Measurements from ENCODE around the gene MTFP1. TPM values are rescaled to one million over a fixed set of nuclear protein-coding genes. Genes with fewer than 3 reads are reported as not detected.
"Not testable (repeated sequence)": the region's sequence is repeated elsewhere in the genome, so short reads cannot be mapped to it uniquely, and the experiment has no call there.

MTFP1 gene
- total RNA-seq, 1 experiment from 2014 or later: 46.2 TPM

GRCh38 chr22:30459181-30460052, 33.8 kb downstream of the MTFP1 start:
- DNase-seq (ENCODE audit: low read depth in 1 of 2, low spot score in 2 of 2): no peak
- Histone ChIP-seq H3K27ac (no peak overlapping the region), H3K27me3 (replicated peaks) (no peaks in the 10 kb centered on the region), H3K36me3 (no peaks in the 10 kb centered on the region), H3K9me3 (replicated peaks) (no peaks in the 10 kb centered on the region), H3K4me1 (replicated peaks) (no peaks in the 10 kb centered on the region), H3K4me3 (no peak overlapping the region)

GRCh38 chr22:30460147-30460546, 34.6 kb downstream of the MTFP1 start:
- no peak for DNase-seq (ENCODE audit: low read depth in 1 of 2, low spot score in 2 of 2)
- H3K4me1 ChIP-seq (replicated peaks): no peaks in the 10 kb centered on the region
- H3K4me3 ChIP-seq: no peak overlapping the region
- no peaks in the 10 kb centered on the region; the same call in 1 of the 2 replicates for H3K9me3 ChIP-seq (replicated peaks)
- H3K27me3 ChIP-seq (replicated peaks): no peaks in the 10 kb centered on the region; the same call in 1 of the 2 replicates
- H3K27ac ChIP-seq: no peak overlapping the region
- H3K36me3 ChIP-seq: no peaks in the 10 kb centered on the region

DNA sequence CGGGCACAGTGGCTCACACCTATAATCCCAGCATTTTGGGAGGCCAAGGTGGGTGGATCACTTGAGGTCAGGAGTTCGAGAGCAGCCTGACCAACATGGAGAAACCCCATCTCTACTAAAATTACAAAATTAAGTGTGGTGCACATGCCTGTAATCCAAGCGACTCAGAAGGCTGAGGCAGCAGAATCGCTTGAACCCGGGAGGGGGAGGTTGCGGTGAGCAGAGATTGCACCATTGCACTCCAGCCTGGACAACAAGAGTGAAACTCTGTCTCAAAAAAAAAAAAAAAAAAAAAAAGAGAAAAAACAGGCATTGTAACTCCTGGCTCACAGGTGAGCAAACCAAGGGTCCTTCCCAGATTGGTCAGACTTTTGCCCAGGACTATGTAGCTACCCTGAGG, 35.0 kb downstream of the MTFP1 start:
- H3K27me3 ChIP-seq (replicated peaks); H3K27ac ChIP-seq; H3K4me3 ChIP-seq; DNase-seq (ENCODE audit: low read depth in 1 of 2, low spot score in 2 of 2); H3K36me3 ChIP-seq; H3K4me1 ChIP-seq (replicated peaks); H3K9me3 ChIP-seq (replicated peaks): not testable (repeated sequence)

DNA sequence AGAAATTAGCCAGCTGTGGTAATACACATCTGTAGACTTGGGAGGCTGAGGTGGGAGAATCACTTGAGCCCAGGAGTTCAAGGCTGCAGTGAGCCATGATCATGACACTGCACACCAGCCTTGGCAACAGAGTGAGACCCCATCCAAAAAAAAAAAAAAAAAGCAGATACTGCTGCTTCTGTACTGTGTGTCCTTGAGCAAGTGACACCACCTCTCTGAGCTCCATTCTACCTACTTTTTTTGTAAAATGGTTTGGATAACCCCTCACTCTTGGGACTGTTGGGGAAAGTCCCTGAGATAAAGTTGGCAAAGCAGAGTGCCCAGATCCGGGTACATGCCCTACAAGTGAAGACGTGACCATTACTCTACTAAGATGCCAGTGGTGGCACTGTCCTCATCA, 43.6 kb downstream of the MTFP1 start:
- Histone ChIP-seq H3K27me3 (replicated peaks) (peaks cover 7% of the 10 kb centered on the region; the same call in 1 of the 2 replicates), H3K36me3 (no peaks in the 10 kb centered on the region), H3K4me3 (no peak overlapping the region), H3K27ac (no peak overlapping the region), H3K9me3 (replicated peaks) (no peaks in the 10 kb centered on the region; the same call in 1 of the 2 replicates), H3K4me1 (replicated peaks) (no peaks in the 10 kb centered on the region)
- DNase-seq (ENCODE audit: low read depth in 1 of 2, low spot score in 2 of 2): no peak

- peaks cover 13% of the 10 kb centered on the region; the same call in 1 of the 2 replicates for H3K27me3 ChIP-seq (replicated peaks)
- no peak overlapping the region for H3K27ac ChIP-seq
- no peak for DNase-seq (ENCODE audit: low read depth in 1 of 2, low spot score in 2 of 2)
- no peaks in the 10 kb centered on the region for H3K9me3 ChIP-seq (replicated peaks)
- H3K36me3 ChIP-seq: no peaks in the 10 kb centered on the region
- no peak overlapping the region for H3K4me3 ChIP-seq
- no peaks in the 10 kb centered on the region for H3K4me1 ChIP-seq (replicated peaks)
These were observed 45.1 kb downstream of the MTFP1 start for GRCh38 chr22:30470655-30471054.

- Histone ChIP-seq H3K4me3 (no peak within 1 kb of the TSS), H3K27ac (no peak within 1 kb of the TSS), H3K9me3 (replicated peaks) (no peaks in the 10 kb centered on the region), H3K36me3 (no peaks in the 10 kb centered on the region), H3K27me3 (replicated peaks) (peaks cover 16% of the 10 kb centered on the region), H3K4me1 (replicated peaks) (no peaks in the 10 kb centered on the region)
- DNase-seq (ENCODE audit: low read depth in 1 of 2, low spot score in 2 of 2): no peak
These were observed 46.2 kb downstream of the MTFP1 start, which contains the start of gene SEC14L3 for GRCh38 chr22:30471616-30472318. SEC14L3 (minus strand) TSS chr22:30472017; CDS start chr22:30471958, 59 bp downstream.

DNA sequence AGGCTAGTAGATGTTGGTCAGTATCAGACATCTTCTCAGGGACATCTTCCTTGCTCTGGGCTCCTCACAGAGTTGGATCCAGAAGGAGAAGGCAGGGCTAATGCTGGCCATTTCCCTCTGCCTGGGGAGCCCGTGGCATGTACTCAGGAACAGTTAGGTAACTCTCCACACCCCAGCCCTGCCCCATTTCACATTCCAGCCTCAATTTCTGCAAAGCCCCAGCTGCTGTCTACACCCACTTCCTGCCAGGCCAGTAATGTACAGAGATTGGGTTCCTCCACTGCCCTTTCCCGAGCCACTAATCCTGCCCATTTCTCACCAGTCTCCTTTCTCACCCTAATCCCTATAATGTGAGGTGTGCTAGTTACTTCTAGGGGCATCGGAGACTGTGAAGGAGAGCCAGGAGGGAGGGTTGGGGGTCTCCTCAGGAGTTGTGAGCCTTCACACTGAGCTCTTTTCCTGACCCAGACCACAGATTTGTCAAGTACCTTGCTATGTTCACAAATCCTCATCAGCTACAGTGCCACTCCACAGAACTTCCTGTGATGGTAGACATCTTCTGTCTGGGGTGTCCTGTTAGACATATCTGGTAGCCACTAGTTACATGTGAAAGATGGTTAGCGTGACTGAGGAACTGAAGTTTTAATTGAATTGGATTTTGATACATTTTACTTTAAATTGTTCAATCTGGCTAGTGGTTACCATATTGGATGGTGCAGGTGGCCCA, 47.6 kb downstream of the MTFP1 start:
- peaks cover 29% of the 10 kb centered on the region for H3K27me3 ChIP-seq (replicated peaks)
- no peak overlapping the region for H3K4me3 ChIP-seq
- no peak overlapping the region for H3K27ac ChIP-seq
- no peaks in the 10 kb centered on the region for H3K9me3 ChIP-seq (replicated peaks)
- H3K4me1 ChIP-seq (replicated peaks): no peaks in the 10 kb centered on the region
- no peaks in the 10 kb centered on the region for H3K36me3 ChIP-seq
- DNase-seq (ENCODE audit: low read depth in 1 of 2, low spot score in 2 of 2): no peak

GRCh38 chr22:30474121-30474520, 48.6 kb downstream of the MTFP1 start:
- Histone ChIP-seq H3K27me3 (replicated peaks) (peaks cover 29% of the 10 kb centered on the region), H3K36me3 (no peaks in the 10 kb centered on the region), H3K4me1 (replicated peaks) (no peaks in the 10 kb centered on the region), H3K9me3 (replicated peaks) (no peaks in the 10 kb centered on the region), H3K4me3 (no peak overlapping the region), H3K27ac (no peak overlapping the region)
- DNase-seq (ENCODE audit: low read depth in 1 of 2, low spot score in 2 of 2): no peak

- Histone ChIP-seq H3K4me1 (replicated peaks) (no peaks in the 10 kb centered on the region), H3K36me3 (no peaks in the 10 kb centered on the region), H3K4me3 (no peak overlapping the region), H3K9me3 (replicated peaks) (no peaks in the 10 kb centered on the region), H3K27ac (no peak overlapping the region), H3K27me3 (replicated peaks) (peaks cover 33% of the 10 kb centered on the region)
- DNase-seq (ENCODE audit: low read depth in 1 of 2, low spot score in 2 of 2): no peak
These were observed 49.3 kb downstream of the MTFP1 start for GRCh38 chr22:30474683-30475424.

Other genes with a start within 250 kb of the MTFP1 start
- 1.4 and 5.5 TPM in 2 replicates for gene LIF, start 179.0 kb upstream of the MTFP1 start, total RNA-seq (2014; rRNA removed; shearing (Covaris generic))
- gene OSM, start 158.9 kb upstream of the MTFP1 start, total RNA-seq (2014; rRNA removed; shearing (Covaris generic)): not detected in 2 replicates
- gene CASTOR1, start 136.3 kb upstream of the MTFP1 start, total RNA-seq (2014; rRNA removed; shearing (Covaris generic)): 9.1 and 10.8 TPM in 2 replicates
- gene TBC1D10A, start 98.8 kb upstream of the MTFP1 start, total RNA-seq (2014; rRNA removed; shearing (Covaris generic)): 17.4 and 18.1 TPM in 2 replicates
- 12.1 and 37.2 TPM in 2 replicates for gene SF3A1, start 68.9 kb upstream of the MTFP1 start, total RNA-seq (2014; rRNA removed; shearing (Covaris generic))
- 1.9 and 4.5 TPM in 2 replicates for gene CCDC157, start 68.8 kb upstream of the MTFP1 start, total RNA-seq (2014; rRNA removed; shearing (Covaris generic))
- gene RNF215, start 38.4 kb upstream of the MTFP1 start, total RNA-seq (2014; rRNA removed; shearing (Covaris generic)): 9.2 and 9.5 TPM in 2 replicates
- 3.4 and 16.2 TPM in 2 replicates for gene SEC14L2, start 28.8 kb upstream of the MTFP1 start, total RNA-seq (2014; rRNA removed; shearing (Covaris generic))
- gene SEC14L3, start 46.2 kb downstream of the MTFP1 start, total RNA-seq (2014; rRNA removed; shearing (Covaris generic)): not detected in 2 replicates
- gene SEC14L4, start 79.9 kb downstream of the MTFP1 start, total RNA-seq (2014; rRNA removed; shearing (Covaris generic)): not detected in 2 replicates
- not detected in 2 replicates for gene SEC14L6, start 121.0 kb downstream of the MTFP1 start, total RNA-seq (2014; rRNA removed; shearing (Covaris generic))
- not detected in 2 replicates for gene GAL3ST1, start 148.9 kb downstream of the MTFP1 start, total RNA-seq (2014; rRNA removed; shearing (Covaris generic))
- gene PES1, start 166.1 kb downstream of the MTFP1 start, total RNA-seq (2014; rRNA removed; shearing (Covaris generic)): 68.9 and 105 TPM in 2 replicates
- gene TCN2, start 181.4 kb downstream of the MTFP1 start, total RNA-seq (2014; rRNA removed; shearing (Covaris generic)): 4.5 and 5.8 TPM in 2 replicates
- 6.7 and 6.9 TPM in 2 replicates for gene SLC35E4, start 210.0 kb downstream of the MTFP1 start, total RNA-seq (2014; rRNA removed; shearing (Covaris generic))
- 0.60 and 4.8 TPM in 2 replicates for gene DUSP18, start 242.1 kb downstream of the MTFP1 start, total RNA-seq (2014; rRNA removed; shearing (Covaris generic))